Transverse colon (tissue), 3 donors: ENCODE measurements around the gene MYH10.

Experiments
- CTCF ChIP-seq, 5 experiments: fragments of 200-600 bp in 3 of 5; fragments of 450-650 bp in 2 of 5; sonication (generic) in 3 of 5; IDR thresholded peaks; 1 replicate in 2 of 5; 2 replicates in 3 of 5; pipeline ENCODE4 v1.5.1; 2016 to 2017; ENCODE audit warnings: antibody characterized with exemption in 5 of 5, inconsistent platforms in 3 of 5, mild to moderate bottlenecking in 2 of 5, moderate library complexity in 1 of 5
- EP300 ChIP-seq: sonication (generic); formaldehyde crosslinking; IDR thresholded peaks from one replicate; pipeline ENCODE4 v1.6.1; 2017; ENCODE audit warnings: antibody characterized with exemption, low read depth
- POLR2A ChIP-seq: fragments of 450-650 bp; IDR thresholded peaks from one replicate; pipeline ENCODE4 v1.6.1; 2016; ENCODE audit warnings: antibody characterized with exemption, mild to moderate bottlenecking, moderate library complexity

- TF ChIP-seq CTCF (IDR thresholded peaks at IDR 0.05) = no peak
- no peak for TF ChIP-seq EP300
- TF ChIP-seq POLR2A = no peak
Measured at GRCh38 chr17:8476741-8477140, 153.8 kb downstream of the MYH10 start.
